GM13976 (cell line): ENCODE data around the gene FAM53A.

ENCODE experiments used
- DNase-seq: peaks from one replicate; pipeline ENCODE4 v3.0.0; 2012; ENCODE audit warnings: low spot score
- in situ Hi-C: fragments of 300-500 bp; cut with MboI; formaldehyde crosslinking; loops from one replicate; pipeline ENCODE4 v1.12.0; 2022; ENCODE audit warnings: low sequenced_read_pairs, mixed read lengths, inconsistent platforms; ENCODE audit not compliant: unreplicated experiment
- TF ChIP-seq, protein P1 (sequence below): IDR thresholded peaks from 2 replicates; pipeline ENCODE4 v1.5.1; 2012; ENCODE audit warnings: borderline replicate concordance, mild to moderate bottlenecking; ENCODE audit not compliant: insufficient read depth; ENCODE audit errors: extremely low read depth, missing control alignments, control extremely low read depth

Gene FAM53A

DNA sequence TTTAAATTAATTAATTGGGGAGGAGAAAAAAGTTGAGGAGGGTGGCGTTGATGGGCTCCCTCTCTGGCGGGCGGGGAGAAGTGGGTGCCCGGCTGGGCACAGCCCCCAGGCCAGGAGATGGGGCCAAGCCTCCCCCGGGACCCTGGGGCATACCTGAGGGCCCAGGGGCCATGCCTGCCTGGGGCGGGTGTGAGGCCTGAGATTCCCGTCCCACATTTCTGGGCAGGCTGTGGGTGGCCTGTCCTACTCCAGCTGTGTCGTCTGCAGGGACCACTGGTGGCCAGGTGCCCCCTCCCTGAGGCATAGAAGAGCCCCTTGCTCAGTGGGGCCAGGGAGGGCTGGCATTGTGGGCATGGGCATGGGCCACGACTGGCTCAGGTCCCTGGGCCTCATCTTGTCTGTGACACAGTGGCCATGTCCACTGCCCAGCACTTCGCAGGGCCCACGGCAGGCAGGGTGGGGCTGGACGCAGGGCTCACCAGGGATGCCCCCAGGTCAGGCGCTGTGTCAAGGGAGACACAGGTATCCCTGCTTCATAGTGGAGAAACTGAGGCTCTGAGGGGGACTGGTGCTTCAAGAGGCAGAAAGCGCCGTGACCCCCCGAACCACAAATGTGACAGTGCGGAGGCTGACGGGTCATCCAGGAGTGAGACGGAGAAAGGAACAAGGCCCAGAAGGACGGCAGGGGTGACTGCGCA, 60.1 kb downstream of the FAM53A start:
- no peak for DNase-seq
- in situ Hi-C loops = no loop called here
- TF ChIP-seq, protein P1, sequence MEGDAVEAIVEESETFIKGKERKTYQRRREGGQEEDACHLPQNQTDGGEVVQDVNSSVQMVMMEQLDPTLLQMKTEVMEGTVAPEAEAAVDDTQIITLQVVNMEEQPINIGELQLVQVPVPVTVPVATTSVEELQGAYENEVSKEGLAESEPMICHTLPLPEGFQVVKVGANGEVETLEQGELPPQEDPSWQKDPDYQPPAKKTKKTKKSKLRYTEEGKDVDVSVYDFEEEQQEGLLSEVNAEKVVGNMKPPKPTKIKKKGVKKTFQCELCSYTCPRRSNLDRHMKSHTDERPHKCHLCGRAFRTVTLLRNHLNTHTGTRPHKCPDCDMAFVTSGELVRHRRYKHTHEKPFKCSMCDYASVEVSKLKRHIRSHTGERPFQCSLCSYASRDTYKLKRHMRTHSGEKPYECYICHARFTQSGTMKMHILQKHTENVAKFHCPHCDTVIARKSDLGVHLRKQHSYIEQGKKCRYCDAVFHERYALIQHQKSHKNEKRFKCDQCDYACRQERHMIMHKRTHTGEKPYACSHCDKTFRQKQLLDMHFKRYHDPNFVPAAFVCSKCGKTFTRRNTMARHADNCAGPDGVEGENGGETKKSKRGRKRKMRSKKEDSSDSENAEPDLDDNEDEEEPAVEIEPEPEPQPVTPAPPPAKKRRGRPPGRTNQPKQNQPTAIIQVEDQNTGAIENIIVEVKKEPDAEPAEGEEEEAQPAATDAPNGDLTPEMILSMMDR = no peak

DNA sequence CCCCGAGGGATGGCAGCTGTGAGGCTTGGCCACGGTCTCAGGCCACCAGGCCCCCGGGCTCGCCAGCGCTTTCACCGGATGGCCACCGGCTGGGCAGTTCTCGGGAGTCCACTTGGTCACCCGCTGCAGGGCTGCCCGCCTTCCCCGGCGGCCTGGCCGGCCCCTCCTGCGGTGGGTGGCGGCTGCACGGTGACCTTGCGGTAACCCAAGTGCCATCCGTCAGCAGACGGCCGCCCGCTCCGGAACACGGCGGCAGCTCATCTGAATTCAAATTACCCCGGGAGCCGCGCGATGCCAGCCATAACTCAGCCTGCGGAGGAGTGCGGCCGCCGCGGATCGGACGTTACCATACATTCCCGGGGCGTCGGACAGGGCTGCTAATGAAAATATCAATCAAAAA, 60.7 kb downstream of the FAM53A start:
- in situ Hi-C loops = no loop called here
- no peak for DNase-seq
- TF ChIP-seq, protein P1 = no peak

DNA sequence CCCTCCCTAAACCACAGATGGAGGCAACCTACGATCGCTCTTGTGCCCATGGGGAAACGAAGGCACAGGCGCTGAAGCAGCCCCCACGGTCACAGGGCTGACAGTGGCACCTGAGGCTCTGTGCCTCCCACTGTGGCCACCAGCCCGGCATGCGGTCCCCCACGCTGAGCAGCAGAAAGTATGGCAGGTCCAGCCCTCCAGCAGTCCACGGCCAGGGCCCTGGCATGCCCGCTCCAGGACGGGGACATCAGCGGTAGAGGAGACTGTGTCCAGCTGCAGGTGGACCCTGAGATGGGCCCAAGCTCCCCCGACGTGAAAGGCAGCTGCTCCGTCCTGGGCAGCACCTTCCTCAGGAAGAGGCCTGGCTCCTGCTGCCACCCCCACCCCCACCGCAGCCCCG, 61.2 kb downstream of the FAM53A start:
- TF ChIP-seq, protein P1 = no peak
- DNase-seq = no peak
- in situ Hi-C loops = no loop called here

DNA sequence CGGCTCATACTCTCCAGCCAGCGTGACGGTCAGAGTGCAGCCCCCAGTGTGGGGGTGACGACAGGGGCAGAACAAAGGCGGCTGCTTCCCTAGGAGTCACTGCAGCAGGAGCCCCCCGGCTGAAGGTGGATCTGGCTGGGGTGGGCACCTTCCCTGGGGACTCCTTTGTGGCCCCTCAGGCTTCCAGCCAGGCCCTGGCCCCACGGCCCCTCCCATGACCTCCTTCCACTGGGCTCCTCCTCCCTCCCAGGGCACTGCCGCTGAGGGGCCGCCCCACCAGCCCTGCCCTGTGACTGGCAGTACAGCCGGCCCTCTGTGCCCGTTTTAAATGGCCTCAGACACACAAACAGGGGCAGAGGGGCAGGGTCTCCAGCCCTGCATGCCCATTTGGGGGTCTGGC, 61.9 kb downstream of the FAM53A start:
- no peak for DNase-seq
- in situ Hi-C loops = no loop called here
- TF ChIP-seq, protein P1 = no peak

DNA sequence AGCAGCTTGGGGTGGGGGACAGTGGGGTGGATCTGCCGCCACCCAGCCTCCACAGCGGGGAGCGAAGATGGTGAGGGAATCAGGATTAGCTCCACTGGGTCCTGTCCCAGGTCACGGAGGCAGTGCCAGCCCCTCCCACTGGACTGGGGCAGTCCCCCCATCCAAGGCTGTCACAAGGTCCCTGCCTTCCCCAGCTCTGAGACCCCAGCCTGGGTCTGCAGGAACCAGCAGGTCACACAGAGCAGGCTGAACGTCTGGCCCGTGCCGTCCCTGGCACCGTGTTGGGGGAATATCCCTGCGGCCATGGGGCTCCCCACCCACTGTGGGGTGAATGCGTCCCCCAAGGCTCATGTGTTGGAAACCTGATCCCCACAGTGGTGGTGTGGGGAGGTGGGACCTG, 62.6 kb downstream of the FAM53A start:
- in situ Hi-C loops = no loop called here
- DNase-seq = no peak
- TF ChIP-seq, protein P1 = no peak

DNA sequence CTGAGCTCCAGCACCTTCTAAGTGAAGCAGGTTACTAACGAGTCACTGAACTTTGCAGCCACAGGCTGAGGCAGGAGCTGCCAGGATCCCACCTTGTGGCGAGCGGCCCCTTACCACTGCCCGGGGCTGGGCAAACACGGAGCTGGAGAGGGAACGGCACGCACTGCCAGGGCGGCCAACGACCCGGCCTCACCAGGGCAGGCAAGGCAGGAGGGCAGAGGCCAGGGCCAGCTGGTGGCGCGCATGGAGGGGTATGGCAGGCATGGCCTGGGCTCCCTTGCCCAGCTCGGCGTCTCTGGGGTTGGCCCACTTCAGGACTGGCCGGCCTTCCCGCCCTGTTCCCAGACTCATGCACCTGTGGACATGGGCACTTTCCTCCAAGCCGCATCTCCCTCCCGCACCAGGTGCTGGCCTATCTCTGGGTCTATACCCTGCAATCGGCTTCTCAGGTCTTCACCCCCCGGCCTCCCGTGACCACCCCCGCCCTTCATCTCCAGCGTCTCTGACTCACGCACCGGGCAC, 64.9 kb downstream of the FAM53A start:
- DNase-seq = no peak
- in situ Hi-C loops = no loop called here
- TF ChIP-seq, protein P1 = no peak
